Memory B cell (primary cell): ENCODE results near the gene NNAT.

Source experiments
- ATAC-seq: fragments of 150-1000 bp; cut with Tn5 transposase; 2 replicates; pipeline ENCODE4 v1.10.0; 2021; ENCODE audit warnings: low read depth, mild to moderate bottlenecking, moderate library complexity
- DNase-seq, 2 donors: peaks; one replicate each; pipeline ENCODE4 v3.0.0; 2022; ENCODE audit warnings: low spot score in 2 of 2
- H3K27ac Mint-ChIP-seq: one replicate; pipeline ENCODE4 v1.8.0; 2022; ENCODE audit warnings: mild to moderate bottlenecking, moderate library complexity, mixed read lengths
- H3K27me3 Mint-ChIP-seq: one replicate; pipeline ENCODE4 v1.8.0; 2022; ENCODE audit warnings: mixed read lengths
- H3K36me3 Mint-ChIP-seq: one replicate; pipeline ENCODE4 v1.8.0; 2022; ENCODE audit warnings: mild to moderate bottlenecking, mixed read lengths
- H3K4me1 Mint-ChIP-seq: one replicate; pipeline ENCODE4 v1.8.0; 2022; ENCODE audit warnings: mixed read lengths
- H3K4me3 Mint-ChIP-seq: one replicate; pipeline ENCODE4 v1.8.0; 2022; ENCODE audit warnings: mild to moderate bottlenecking, moderate library complexity, mixed read lengths
- H3K9me3 Mint-ChIP-seq: one replicate; pipeline ENCODE4 v1.8.0; 2022; ENCODE audit warnings: mixed read lengths

The NNAT gene

GRCh38 chr20:37510226-37510625 is 10.8 kb upstream of the NNAT start:
- DNase-seq (no peak), ATAC-seq (no peak)
- Mint-ChIP-seq H3K4me1 (peaks cover 18% of the 10 kb centered on the region), H3K27ac (no peak overlapping the region), H3K27me3 (no peaks in the 10 kb centered on the region), H3K36me3 (peaks cover 27% of the 10 kb centered on the region), H3K9me3 (no peaks in the 10 kb centered on the region), H3K4me3 (no peak overlapping the region)

DNA sequence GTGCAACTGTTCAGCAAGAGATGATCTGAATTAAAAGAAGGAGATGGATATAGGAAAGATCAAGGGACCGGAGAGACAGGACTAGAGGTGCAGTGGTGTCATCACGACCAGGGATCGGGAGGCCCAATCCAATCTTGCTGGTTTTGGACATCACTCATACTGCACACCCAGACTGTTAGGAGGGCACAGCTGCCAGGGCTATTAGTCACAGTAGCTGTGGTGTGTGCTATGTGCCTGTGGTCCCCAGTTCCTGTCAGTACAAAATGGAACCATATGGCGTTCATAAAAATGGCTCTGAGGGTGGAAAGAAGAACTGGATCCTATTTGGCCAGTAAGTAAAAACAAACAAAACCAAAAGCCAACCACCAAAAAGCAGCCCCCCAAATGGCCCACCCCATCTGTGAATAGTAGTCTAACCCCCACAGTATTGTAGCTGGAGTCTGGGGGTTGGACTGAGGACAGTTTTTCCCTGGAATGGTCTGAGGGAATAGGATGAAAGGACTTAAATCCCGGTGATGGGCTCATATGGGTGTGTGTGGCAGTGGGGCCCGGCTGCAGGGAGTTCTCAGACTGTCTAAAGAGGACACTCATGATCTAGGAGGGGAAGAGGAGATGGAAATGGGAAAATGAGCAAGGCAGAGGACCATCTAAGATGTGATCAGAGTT is 9.3 kb upstream of the NNAT start:
- ATAC-seq (no peak), DNase-seq (no peak)
- Mint-ChIP-seq H3K36me3 (peaks cover 27% of the 10 kb centered on the region), H3K27ac (peak overlapping the region; percentile 42), H3K4me3 (no peak overlapping the region), H3K4me1 (peaks cover 18% of the 10 kb centered on the region), H3K9me3 (no peaks in the 10 kb centered on the region), H3K27me3 (no peaks in the 10 kb centered on the region)

DNA sequence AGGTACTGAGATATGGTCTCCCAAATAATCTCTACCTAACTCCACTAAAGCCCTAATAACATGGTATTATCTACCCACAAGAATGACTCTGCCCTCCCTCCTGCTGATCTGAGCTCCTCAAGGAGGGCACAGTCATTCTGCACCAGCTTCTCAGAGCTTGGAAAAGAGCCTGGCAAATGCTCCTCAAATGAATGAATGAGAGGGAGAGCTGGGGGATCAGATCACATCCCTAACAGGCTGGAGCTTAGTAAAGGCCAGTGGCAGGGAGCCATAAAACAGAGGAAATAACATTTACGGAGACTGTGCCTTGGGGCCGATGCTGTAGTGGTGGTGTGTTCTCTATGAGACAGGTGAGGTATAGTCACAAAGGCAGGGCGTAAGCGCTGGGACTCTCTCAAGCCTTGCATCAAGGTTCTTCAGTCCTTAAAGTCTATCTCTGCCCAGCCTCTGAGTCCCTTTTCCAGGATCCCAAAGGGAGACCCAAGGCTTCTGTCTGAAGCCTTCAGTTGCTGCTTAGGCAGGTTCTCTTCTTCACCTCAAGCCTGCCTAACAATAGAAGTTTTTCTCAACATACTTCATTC is 7.2 kb upstream of the NNAT start:
- no peak overlapping the region for H3K27ac Mint-ChIP-seq
- H3K4me1 Mint-ChIP-seq, result peaks cover 26% of the 10 kb centered on the region
- H3K4me3 Mint-ChIP-seq, result no peak overlapping the region
- no peak for DNase-seq
- peaks cover 37% of the 10 kb centered on the region for H3K36me3 Mint-ChIP-seq
- H3K27me3 Mint-ChIP-seq, result no peaks in the 10 kb centered on the region
- no peaks in the 10 kb centered on the region for H3K9me3 Mint-ChIP-seq
- ATAC-seq, result no peak

GRCh38 chr20:37515876-37516275 is 5.2 kb upstream of the NNAT start:
- no peak overlapping the region for H3K27ac Mint-ChIP-seq
- peaks cover 29% of the 10 kb centered on the region for H3K4me1 Mint-ChIP-seq
- H3K27me3 Mint-ChIP-seq, result no peaks in the 10 kb centered on the region
- no peak for DNase-seq
- no peak overlapping the region for H3K4me3 Mint-ChIP-seq
- no peaks in the 10 kb centered on the region for H3K9me3 Mint-ChIP-seq
- H3K36me3 Mint-ChIP-seq, result peaks cover 36% of the 10 kb centered on the region
- no peak for ATAC-seq

DNA sequence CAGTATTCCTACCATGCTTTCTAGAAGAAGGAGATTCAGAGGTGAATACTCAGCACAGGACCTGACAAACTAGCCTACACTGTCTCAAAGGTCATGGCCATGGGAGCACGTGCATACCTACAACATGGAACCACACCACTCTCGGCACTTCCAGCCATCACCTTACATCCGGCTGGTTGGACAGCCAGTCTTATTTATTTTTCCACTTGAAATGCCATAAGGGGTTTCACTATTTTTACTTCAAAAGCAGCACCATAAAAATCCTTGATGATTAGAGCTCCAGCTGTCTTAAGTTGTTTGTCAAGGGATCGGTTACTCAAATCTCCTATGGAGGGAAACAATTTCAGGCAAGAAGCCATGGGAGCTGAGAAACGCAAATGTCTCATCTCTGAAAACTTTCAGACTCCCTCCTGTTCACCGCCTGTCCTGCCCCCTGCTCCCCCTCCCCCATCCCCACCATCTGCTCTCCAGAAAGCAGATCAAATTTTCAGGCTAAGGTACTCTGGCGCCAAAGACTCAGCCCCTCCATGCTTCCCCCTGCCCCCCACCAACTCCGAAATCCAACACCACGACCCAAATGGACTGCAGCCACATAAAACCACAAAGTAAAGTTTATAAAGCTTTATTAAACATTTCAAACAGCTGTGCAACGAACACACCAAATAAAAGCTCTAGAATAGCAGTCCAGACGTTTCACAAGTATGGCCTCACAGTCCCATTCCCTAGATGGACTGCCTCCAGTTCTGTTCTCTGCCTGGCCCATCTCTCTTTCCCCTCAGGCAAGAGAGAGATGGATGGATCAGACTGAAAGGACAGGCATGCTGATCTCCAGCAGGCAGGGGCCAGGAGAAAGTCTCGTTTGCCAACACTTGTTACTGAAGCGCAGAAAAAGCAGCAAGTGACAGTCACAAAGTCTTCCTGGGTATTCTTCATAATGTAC is 4.0 kb upstream of the NNAT start:
- ATAC-seq (no peak), DNase-seq (no peak)
- no peak overlapping the region for H3K4me3 Mint-ChIP-seq
- H3K27ac Mint-ChIP-seq, result no peak overlapping the region
- H3K9me3 Mint-ChIP-seq, result no peaks in the 10 kb centered on the region
- H3K4me1 Mint-ChIP-seq, result peaks cover 23% of the 10 kb centered on the region
- H3K36me3 Mint-ChIP-seq, result peaks cover 28% of the 10 kb centered on the region
- no peaks in the 10 kb centered on the region for H3K27me3 Mint-ChIP-seq

DNA sequence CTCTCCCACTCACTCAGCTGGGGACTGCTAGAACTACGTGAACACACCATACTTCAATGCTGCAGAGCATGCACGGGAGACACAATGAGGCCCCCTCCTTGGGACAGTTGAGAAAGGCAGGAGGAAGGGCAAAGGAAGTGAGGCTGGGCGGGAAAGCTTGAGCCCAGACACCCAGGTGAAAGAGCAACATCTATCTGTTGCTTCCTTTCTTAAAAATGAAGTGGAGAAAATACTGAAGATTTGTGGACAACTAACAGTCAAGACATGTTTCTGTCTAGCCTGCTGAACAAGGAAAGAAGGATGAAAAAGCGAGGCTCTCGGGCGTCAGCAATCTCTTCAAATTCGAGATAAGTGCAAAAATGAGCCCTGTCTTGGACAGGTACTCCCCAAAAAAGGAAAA is 3.0 kb upstream of the NNAT start:
- no peak for DNase-seq
- Mint-ChIP-seq H3K4me3 (no peak overlapping the region), H3K27me3 (no peaks in the 10 kb centered on the region), H3K9me3 (no peaks in the 10 kb centered on the region), H3K36me3 (peaks cover 26% of the 10 kb centered on the region), H3K4me1 (peaks cover 22% of the 10 kb centered on the region), H3K27ac (no peak overlapping the region)
- ATAC-seq, result no peak

DNA sequence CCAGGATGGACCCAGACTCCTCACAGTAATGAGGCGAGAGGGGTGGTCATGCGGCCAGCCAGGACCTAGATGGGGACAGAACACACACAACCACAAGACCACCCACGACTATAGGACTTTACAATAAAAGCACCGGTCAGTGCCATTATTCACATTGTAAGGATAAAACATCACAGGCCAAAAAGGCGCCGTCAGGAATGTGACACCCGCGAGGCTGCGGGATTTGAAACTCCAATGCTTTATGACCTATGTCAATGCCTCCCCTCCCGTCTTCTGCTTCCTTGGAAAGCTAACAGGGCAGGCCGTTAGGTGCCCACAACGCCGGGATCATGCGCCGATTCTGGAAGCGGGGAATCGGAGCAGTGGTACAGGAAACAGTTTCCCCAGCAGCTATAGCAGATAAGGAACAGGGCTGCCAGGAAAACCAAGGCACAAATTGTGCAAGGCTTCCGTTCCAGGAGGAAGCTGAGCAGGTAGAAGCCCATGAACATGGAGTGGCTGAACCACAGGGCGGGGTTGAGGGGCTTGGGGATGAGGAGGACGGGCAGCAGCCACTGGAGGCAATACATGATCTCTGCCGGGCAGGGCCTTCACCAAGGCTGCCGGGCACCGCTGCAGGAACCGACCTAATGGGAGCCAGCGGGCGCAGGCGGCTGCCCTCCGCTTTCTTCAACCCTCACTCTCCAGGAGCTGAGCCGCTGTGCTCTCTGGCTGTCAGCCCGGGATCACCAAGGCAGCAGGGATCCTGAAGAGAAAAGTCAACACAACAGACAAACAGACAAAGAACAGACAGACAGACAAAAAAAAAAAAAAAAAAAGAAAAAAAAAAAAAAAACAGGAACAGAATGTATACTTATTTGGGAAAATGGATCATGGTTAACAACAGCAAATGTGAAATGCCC is 2.2 kb upstream of the NNAT start:
- Mint-ChIP-seq H3K4me3 (no peak overlapping the region), H3K9me3 (no peaks in the 10 kb centered on the region), H3K36me3 (peaks cover 31% of the 10 kb centered on the region), H3K27me3 (no peaks in the 10 kb centered on the region), H3K4me1 (peaks cover 29% of the 10 kb centered on the region), H3K27ac (no peak overlapping the region)
- DNase-seq, result no peak
- ATAC-seq, result no peak

DNA sequence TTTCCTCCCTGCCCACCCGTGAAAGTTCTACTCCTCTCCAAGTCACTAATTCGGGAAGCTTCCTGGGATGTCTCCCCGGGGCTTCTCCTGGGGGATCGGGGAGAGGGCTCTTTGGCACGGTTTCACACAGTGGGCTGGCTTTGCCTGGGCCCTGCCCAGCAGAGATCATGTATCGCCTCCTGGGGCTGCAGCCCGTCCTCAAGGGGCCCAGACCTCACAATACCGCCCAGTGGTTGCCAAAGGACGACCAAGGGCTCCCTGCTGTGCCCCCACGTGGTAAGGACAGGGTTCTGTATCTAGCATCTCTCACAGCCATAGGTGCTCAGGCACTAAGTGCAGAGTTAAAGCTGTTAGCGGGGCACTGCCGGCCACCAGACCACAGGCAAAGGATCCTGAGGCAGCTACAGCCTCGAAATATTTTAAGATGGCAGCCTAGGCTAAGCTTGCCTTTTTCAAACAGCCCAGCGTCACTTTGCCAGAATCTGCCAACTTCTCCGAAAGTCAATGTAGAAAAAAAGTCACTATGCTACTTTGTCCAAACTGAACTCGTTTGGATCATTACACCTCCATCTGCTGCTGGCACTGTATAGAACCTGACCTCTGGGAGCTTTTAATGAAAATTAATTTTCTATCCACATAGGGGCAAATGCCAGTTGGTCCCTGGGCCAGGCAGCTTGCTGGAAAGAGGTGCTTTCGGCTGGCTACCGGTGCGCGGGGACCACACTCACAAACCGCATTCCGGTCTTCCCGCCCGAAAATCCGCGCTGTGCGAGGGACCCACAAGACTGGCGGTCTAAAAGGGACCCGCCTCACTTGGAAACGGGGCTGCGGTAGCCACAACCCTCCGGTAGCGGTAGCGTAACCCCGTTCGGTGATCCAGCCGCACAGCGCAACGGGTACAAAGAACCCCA is 1.3 kb upstream of the NNAT start:
- ATAC-seq, result peak; percentile 19

DNA sequence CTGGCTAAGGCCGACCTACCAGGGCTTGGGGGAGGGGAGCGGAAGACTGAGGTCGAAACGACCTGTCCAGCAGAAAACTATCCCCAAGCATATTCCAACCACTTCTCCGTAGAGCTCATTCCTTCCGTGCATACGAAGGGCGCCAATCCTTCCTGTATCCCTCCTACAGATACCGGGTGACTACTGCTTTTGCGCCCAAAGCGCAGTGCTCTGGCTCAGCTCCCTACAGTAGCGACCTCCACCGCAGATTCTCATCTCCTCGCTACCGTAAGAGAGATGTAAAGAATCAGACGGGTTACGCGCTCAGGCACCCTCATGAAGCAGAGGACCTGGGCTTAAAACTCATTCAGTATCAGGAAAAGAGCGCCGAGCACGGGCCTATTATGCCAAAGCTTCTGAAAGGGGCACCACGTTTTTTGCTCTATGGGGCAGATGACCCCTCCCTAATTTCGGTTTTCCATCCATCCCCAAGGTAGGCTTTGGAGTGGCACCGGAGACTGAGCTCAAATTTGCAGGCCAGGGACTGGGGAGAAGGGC is 563 bp upstream of the NNAT start:
- Mint-ChIP-seq H3K36me3 (peaks cover 23% of the 10 kb centered on the region), H3K27ac (peak overlapping the region; percentile 38), H3K9me3 (no peaks in the 10 kb centered on the region), H3K27me3 (no peaks in the 10 kb centered on the region), H3K4me3 (peak overlapping the region; percentile 56), H3K4me1 (peaks cover 33% of the 10 kb centered on the region)
- ATAC-seq (no peak), DNase-seq (no peak)

More for the DNA sequence above, 1.3 kb upstream of the NNAT start:
- no peak overlapping the region for H3K27ac Mint-ChIP-seq
- DNase-seq, result no peak
- peaks cover 31% of the 10 kb centered on the region for H3K4me1 Mint-ChIP-seq
- peaks cover 27% of the 10 kb centered on the region for H3K36me3 Mint-ChIP-seq
- no peaks in the 10 kb centered on the region for H3K27me3 Mint-ChIP-seq
- H3K4me3 Mint-ChIP-seq, result no peak overlapping the region
- H3K9me3 Mint-ChIP-seq, result no peaks in the 10 kb centered on the region

DNA sequence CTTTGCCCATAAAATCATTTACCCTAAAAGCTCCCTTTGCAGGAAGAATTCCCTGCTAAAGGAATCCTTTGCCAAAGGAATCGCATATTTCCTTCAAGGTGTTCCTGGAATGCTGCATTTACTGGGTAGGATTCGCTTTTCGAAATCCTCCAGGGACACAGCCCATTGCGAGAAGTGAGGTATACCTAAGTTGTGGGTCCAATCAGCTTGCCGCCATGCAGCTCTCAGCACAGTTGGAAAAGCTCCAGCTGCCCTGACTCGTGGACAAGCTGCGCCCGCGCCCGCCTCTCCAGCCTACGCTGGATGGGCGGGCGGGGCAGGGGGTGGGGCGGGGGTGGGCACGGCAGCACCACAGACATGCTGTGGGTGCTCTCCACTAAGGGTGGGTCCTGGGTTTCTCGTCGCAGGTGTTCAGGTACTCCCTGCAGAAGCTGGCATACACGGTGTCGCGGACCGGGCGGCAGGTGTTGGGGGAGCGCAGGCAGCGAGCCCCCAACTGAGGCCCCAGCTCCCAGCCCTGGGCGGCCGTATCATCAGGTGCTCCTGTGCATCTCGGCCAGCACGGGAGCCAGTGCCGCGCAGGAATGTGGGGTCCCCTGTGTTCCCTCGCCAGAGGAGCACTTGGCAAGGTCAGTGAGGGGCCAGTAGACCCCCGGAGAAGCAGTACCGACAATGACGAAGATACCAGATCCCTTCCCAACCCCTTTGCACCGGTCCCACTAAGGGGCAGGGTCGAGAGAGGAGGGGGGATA is 1.4 kb downstream of the NNAT start:
- Mint-ChIP-seq H3K4me3 (no peak overlapping the region), H3K4me1 (peaks cover 43% of the 10 kb centered on the region), H3K36me3 (peaks cover 23% of the 10 kb centered on the region), H3K27me3 (no peaks in the 10 kb centered on the region), H3K9me3 (no peaks in the 10 kb centered on the region), H3K27ac (no peak overlapping the region)
- ATAC-seq, result no peak
- no peak for DNase-seq

DNA sequence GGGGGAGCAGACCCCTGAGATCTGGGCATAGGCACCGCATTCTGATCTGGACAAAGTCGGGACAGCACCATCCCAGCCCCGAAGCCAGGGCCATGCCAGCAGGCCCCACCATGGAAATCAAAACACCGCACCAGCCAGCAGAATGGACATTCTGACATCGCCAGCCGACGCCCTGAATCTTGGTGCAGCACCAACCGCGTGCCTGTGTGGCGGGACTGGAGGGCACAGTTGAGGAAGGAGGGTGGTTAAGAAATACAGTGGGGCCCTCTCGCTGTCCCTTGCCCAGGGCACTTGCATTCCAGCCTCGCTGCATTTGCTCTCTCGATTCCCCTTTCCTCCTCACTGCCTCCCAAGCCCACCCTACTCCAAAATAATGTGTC is 2.0 kb downstream of the NNAT start:
- Mint-ChIP-seq H3K4me1 (peaks cover 39% of the 10 kb centered on the region), H3K4me3 (no peak overlapping the region)
- ATAC-seq, result no peak

More for the DNA sequence above, 2.0 kb downstream of the NNAT start:
- Mint-ChIP-seq H3K36me3 (peaks cover 18% of the 10 kb centered on the region), H3K9me3 (no peaks in the 10 kb centered on the region), H3K27me3 (no peaks in the 10 kb centered on the region), H3K27ac (no peak overlapping the region)
- DNase-seq, result no peak
